Mucosa of gallbladder (tissue), 1 donor: Measurements from ENCODE around the gene DNER. TPM values are rescaled to one million over a fixed set of nuclear protein-coding genes. Genes with fewer than 3 reads are reported as not detected.
A peak's percentile ranks its signal among the peaks of the same experiment; 100 is the strongest.
"Not testable (repeated sequence)": the region's sequence is repeated elsewhere in the genome, so short reads cannot be mapped to it uniquely, and the experiment has no call there.

Experiments used
- DNase-seq: peaks from one replicate; pipeline ENCODE4 v3.0.0-alpha.2; 2020; ENCODE audit warnings: low spot score
- total RNA-seq: library from RNA; stranded (reverse); gene quantifications from one replicate; pipeline ENCODE4 v1.2.1, GENCODE V29; 2021
- donor health status: DM: no; HTN: no; CAD: no.

The DNER gene
- total RNA-seq, 1 donor from 2014 or later = 0.43 TPM

DNA sequence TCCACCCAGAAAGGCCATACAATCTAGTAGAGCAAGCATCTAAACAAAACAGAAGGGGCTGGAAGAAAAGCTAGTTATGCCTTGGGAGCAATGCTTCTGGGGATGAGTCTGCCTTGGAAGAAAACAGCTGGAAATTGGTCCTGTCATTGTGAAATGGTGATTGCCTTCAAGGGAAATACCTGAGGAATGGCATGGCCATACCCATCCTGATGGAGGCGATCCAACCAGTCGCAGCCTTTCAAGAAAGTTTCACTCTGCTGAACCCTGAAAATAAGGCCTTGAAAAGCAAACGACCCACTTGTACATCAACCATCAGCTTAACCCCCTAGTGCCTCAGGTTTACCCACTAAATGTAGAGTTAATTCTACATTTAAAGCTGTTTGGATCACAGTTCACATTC is 370.7 kb downstream of the DNER start:
- no peak for DNase-seq

GRCh38 chr2:229342376-229342775 is 372.0 kb downstream of the DNER start:
- peak; percentile 53 for DNase-seq

DNA sequence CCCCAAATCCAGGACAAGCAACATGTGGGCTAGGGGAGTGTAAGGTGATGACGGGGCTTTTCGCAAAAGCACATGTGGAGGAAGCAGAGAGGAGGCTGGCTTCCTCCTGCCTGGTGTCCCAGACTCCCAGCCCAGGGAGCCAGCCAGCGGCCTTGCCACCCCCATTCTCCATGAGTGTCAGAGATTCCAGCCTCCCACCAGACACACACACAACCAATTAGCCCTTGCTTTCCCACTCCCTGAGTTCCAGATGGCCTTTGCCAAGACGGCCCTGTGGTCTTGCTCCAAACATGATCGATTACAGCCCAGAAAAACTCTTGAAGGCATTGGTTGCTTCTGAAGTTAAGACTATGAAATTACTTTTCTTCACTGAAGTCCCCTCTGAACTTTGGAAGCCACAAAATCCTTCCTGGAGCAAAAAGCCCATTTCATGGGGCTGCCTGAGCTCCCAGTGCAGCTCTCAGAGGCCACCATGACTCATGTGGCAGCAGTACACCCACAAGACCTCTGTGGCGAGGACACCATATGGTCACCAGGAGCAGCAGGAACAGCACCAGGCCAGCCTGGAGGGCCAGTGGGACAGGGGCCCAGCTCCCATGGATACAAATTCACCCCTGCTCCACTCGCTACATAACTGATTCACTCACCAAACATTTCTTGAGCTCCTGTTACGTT is 374.1 kb downstream of the DNER start:
- no peak for DNase-seq

- no peak for DNase-seq
These were observed 374.7 kb downstream of the DNER start for GRCh38 chr2:229339618-229340017.

DNA sequence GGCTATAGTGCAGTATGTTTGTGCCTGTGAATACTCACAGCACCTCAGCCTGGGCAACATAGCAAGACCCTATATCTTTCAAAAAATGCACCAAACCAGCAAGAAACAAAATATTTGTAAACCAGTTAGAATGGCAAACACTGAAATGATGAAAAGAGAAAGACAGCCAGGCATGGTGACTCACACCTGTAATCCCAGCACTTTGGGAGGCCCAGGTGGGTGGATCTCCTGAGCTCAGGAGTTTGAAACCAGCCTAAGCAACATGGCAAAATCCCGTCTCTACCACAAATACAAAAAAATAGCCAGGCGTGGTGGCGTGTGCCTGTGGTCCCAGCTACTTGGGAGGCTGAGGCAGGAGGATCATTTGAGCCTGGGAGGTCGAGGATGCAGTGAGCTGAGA is 375.2 kb downstream of the DNER start:
- not testable (repeated sequence) for DNase-seq

DNA sequence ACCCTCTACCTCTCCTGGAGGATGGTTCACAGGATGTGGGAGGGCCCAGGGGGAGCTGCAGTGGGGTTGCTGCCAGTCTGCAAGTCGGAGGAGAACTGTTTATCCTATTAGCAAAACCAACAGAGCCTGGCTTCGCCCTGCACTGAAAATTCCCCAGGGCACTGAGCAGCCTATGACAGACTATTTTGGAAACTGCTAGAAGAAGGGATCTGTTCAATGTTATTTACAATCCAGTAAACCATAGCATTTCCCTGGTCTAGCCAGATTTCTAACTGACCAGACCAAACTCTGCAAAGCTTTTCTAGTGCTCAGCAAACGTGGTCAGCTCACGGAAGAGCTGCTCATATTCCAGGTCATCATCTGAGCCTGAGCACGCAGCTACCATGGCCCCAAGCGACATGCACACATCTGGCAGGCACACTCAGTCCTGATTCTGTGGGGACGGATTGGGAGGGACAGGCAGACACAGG is 378.4 kb downstream of the DNER start:
- peak; percentile 46 for DNase-seq

GRCh38 chr2:229335330-229335729 is 379.0 kb downstream of the DNER start:
- peak; percentile 11 for DNase-seq

DNA sequence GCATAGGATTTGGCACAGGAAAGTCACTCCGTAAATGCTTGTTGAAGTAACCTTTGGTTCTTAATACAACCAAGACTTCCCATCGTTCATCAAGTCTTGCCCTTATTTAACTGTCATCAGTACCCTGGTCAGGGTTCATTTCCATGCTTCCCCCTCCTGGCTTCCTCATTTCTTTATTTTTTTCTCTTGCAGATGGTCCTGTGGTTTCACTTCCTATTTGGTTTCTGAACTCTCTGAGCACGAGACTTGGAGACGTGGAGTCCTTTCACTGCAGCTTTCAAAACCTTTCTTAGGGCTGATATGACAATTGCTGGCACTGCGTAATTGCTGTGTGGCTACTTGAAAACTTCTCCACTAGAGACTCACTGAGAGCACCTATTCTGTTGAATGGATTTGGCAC is 383.4 kb downstream of the DNER start:
- peak; percentile 18 for DNase-seq

- no peak for DNase-seq
These were observed 394.8 kb downstream of the DNER start for GRCh38 chr2:229319558-229319957.

DNA sequence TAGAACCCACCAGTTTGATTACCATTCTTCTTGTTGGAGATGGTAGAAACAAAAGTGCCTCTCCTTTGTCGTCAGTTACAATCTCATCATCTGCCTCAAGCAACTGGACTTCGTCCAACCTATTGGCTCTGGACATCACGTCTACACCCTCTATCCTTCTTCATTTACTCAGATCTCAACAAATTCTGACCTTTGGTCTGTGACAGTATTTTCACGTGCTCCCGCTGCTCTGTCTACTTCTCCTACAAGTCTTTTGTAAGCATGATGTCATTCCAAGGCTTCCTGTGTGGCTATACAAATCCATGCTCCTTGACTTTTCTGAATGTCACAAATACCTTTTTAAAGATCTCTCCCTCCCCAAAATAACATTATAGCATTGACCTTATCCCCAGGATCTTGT is 400.2 kb downstream of the DNER start:
- DNase-seq = no peak

DNA sequence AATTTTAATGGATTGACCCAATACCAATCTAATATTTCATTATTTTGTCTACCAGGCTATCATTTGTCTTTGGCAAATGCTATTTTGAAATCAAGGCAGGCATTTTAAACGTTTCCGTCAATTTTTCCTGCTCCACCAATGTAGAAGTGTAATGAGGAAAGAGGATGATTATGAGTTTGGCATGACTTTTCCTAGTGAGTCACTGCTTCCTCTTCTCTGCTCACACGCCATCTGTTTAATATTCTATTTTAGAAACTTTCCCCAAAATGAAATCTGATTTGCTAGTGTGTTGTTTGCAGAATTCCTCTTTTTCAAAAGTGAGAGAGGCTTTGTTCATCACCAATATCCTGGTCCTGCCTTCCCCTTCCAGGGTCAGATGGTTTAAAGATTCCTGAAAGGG is 400.8 kb downstream of the DNER start:
- DNase-seq = no peak

Other genes starting within 250 kb of the DNER start
- 204 TPM for gene TRIP12, start 207.5 kb upstream of the DNER start, total RNA-seq
- 2.3 TPM for gene FBXO36, start 207.9 kb upstream of the DNER start, total RNA-seq